ENCODE measurements around the gene NFYB. TPM values are rescaled to one million over a fixed set of nuclear protein-coding genes. Genes with fewer than 3 reads are reported as not detected.

The NFYB gene
- total RNA-seq, 2 donors from 2014 or later = 37.9 to 41.1 TPM

DNA sequence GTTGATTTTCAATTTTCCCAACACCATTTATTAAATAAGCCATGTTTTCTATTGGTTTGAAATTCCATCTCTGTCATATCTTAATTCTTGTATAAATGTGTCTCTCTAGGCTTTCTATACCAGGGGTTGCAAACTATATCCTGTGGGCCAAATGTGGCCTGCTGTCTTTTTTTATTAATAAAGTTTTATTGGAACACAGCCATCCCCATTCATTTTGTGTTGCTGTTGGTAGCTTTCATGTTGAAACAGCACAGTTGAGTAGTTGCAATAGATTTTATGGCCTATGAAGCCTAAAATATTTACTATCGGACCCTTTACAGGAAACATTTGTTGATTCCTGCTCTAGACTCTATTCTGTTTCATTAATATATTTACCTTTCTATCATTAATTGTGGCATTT lies 64.3 kb downstream of the NFYB start:
- Histone ChIP-seq H3K4me3 (no peak overlapping the region), H3K27me3 (replicated peaks; ENCODE audit: insufficient read depth) (no peaks in the 10 kb centered on the region), H3K4me1 (replicated peaks) (no peaks in the 10 kb centered on the region), H3K27ac (no peak overlapping the region), H3K36me3 (no peaks in the 10 kb centered on the region), H3K9me3 (no peaks in the 10 kb centered on the region)
- WGBS = 77% methylated on average over 1 of the region's 1 CpG
- no peak for TF ChIP-seq POLR2AphosphoS5 (IDR thresholded peaks at IDR 0.05)
- no peak for TF ChIP-seq POLR2A (IDR thresholded peaks at IDR 0.05)
- TF ChIP-seq, protein P1, sequence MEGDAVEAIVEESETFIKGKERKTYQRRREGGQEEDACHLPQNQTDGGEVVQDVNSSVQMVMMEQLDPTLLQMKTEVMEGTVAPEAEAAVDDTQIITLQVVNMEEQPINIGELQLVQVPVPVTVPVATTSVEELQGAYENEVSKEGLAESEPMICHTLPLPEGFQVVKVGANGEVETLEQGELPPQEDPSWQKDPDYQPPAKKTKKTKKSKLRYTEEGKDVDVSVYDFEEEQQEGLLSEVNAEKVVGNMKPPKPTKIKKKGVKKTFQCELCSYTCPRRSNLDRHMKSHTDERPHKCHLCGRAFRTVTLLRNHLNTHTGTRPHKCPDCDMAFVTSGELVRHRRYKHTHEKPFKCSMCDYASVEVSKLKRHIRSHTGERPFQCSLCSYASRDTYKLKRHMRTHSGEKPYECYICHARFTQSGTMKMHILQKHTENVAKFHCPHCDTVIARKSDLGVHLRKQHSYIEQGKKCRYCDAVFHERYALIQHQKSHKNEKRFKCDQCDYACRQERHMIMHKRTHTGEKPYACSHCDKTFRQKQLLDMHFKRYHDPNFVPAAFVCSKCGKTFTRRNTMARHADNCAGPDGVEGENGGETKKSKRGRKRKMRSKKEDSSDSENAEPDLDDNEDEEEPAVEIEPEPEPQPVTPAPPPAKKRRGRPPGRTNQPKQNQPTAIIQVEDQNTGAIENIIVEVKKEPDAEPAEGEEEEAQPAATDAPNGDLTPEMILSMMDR (IDR thresholded peaks at IDR 0.05) = no peak
- DNase-seq (ENCODE audit: low spot score) = no peak
- intact Hi-C loops (cut with DNase I) = no loop called here

DNA sequence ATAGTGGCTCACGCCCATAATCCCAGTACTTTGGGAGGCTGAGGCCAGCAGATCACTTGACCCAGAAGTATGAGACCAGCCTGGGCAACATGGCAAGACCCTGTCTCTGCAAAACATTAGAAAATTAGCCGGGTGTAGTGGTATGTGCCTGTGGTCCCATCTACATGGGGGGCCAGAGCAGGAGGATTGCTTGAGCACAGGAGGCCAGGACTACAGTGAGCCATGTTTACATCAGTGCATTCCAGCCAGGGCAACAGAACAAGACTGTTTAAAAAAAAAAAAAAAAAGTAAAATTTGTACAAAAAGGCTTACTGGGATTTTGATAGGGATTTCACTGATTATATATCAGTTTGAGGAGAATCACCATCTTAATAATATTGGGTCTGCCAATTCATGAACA lies 65.9 kb downstream of the NFYB start:
- Histone ChIP-seq H3K36me3 (no peaks in the 10 kb centered on the region), H3K27me3 (replicated peaks; ENCODE audit: insufficient read depth) (no peaks in the 10 kb centered on the region), H3K4me3 (no peak overlapping the region), H3K27ac (no peak overlapping the region), H3K4me1 (replicated peaks) (no peaks in the 10 kb centered on the region), H3K9me3 (no peaks in the 10 kb centered on the region)
- no peak for DNase-seq (ENCODE audit: low spot score)
- WGBS = 98% methylated on average over 2 of the region's 2 CpGs
- intact Hi-C loops (cut with DNase I) = no loop called here
- no peak for TF ChIP-seq POLR2AphosphoS5 (IDR thresholded peaks at IDR 0.05)
- TF ChIP-seq POLR2A (IDR thresholded peaks at IDR 0.05) = no peak
- TF ChIP-seq, protein P1 (IDR thresholded peaks at IDR 0.05) = no peak

Small RNA genes lying within 50 kb of the gene (small RNA-seq; reads per million reads assigned to genes)
- gene RNA5SP370 = 0 to 0.20 reads per million in 2 donors

Other genes starting within 250 kb of the NFYB start
- 100 to 1,000 TPM; 300 to 652 TPM for gene HSP90B1, start 207.8 kb downstream of the NFYB start, total RNA-seq
- gene TDG, start 172.3 kb downstream of the NFYB start, total RNA-seq = 10 to 100 TPM; 11.6 to 12.1 TPM
- gene GLT8D2, start 88.0 kb downstream of the NFYB start, total RNA-seq = 10 to 100 TPM in 1 of 2 donors, 1 to 10 TPM in 1; 3.1 to 11.2 TPM
- gene HCFC2, start 73.7 kb downstream of the NFYB start, total RNA-seq = 10 to 100 TPM; 18.3 to 18.6 TPM
- 100 to 1,000 TPM in 1 of 2 donors, 10 to 100 TPM in 1; 87.6 to 115 TPM for gene TXNRD1, start 77.6 kb upstream of the NFYB start, total RNA-seq
- gene EID3, start 165.5 kb upstream of the NFYB start, total RNA-seq = 10 to 100 TPM in 1 of 2 donors, 1 to 10 TPM in 1; 8.6 to 18.1 TPM